ENCODE measurements around the gene PITRM1. TPM values are rescaled to one million over a fixed set of nuclear protein-coding genes. Genes with fewer than 3 reads are reported as not detected.

The PITRM1 gene, protein sequence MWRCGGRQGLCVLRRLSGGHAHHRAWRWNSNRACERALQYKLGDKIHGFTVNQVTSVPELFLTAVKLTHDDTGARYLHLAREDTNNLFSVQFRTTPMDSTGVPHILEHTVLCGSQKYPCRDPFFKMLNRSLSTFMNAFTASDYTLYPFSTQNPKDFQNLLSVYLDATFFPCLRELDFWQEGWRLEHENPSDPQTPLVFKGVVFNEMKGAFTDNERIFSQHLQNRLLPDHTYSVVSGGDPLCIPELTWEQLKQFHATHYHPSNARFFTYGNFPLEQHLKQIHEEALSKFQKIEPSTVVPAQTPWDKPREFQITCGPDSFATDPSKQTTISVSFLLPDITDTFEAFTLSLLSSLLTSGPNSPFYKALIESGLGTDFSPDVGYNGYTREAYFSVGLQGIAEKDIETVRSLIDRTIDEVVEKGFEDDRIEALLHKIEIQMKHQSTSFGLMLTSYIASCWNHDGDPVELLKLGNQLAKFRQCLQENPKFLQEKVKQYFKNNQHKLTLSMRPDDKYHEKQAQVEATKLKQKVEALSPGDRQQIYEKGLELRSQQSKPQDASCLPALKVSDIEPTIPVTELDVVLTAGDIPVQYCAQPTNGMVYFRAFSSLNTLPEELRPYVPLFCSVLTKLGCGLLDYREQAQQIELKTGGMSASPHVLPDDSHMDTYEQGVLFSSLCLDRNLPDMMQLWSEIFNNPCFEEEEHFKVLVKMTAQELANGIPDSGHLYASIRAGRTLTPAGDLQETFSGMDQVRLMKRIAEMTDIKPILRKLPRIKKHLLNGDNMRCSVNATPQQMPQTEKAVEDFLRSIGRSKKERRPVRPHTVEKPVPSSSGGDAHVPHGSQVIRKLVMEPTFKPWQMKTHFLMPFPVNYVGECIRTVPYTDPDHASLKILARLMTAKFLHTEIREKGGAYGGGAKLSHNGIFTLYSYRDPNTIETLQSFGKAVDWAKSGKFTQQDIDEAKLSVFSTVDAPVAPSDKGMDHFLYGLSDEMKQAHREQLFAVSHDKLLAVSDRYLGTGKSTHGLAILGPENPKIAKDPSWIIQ
- 81.4 TPM for total RNA-seq

GRCh38 chr10:3172446-3173170 lies at the start of gene PITRM1:
Gene PITRM1 (minus strand): TSS chr10:3172782. CDS start chr10:3172772, 10 bp downstream.

Other genes with a start within 250 kb of the PITRM1 start
- 104 TPM for gene PFKP, start 105.2 kb downstream of the PITRM1 start, total RNA-seq